H1 (cell line): ENCODE data around the gene RHBDF1. TPM values are rescaled to one million over a fixed set of nuclear protein-coding genes. Genes with fewer than 3 reads are reported as not detected.
A peak's percentile ranks its signal among the peaks of the same experiment; 100 is the strongest.

Experiments used
- CTCF ChIA-PET: fragments of 300-600 bp; sonication (Branson Sonifier 250); formaldehyde crosslinking; loops from one replicate; lab custom pipeline; 2021; ENCODE audit not compliant: partially characterized antibody; lab: Charles Lee
- POLR2A ChIA-PET: fragments of 300-600 bp; sonication (Branson Sonifier 250); formaldehyde crosslinking; loops from one replicate; lab custom pipeline; 2021; ENCODE audit warnings: inconsistent platforms; ENCODE audit not compliant: partially characterized antibody; lab: Charles Lee
- DNase-seq, 2 experiments: peaks; one replicate each; pipeline versions ENCODE4 v3.0.0 to v3.0.0-alpha.2; 2010 to 2022; ENCODE audit warnings: low spot score in 2 of 2, low read depth in 1 of 2, mixed read lengths in 1 of 2
- FAIRE-seq: peaks from 2 replicates; lab custom pipeline; 2011; peaks lifted over from hg19 to GRCh38; lab: Jason Lieb, UNC
- H2AFZ ChIP-seq: 2 replicates; pipeline ENCODE4 v1.8.1; 2012; ENCODE audit warnings: low read length, inconsistent platforms
- H2AK5ac ChIP-seq: 2 replicates; pipeline ENCODE4 v1.6.1; 2013; ENCODE audit warnings: low read depth, low read length
- H2BK120ac ChIP-seq: replicated peaks from 2 replicates; pipeline ENCODE3; 2013; ENCODE audit warnings: low read depth, low read length, inconsistent platforms
- H2BK12ac ChIP-seq: 2 replicates; pipeline ENCODE4 v1.6.1; 2013; ENCODE audit warnings: low read depth, low read length
- H2BK15ac ChIP-seq: 2 replicates; pipeline ENCODE4 v1.6.1; 2013; ENCODE audit warnings: low read length
- H2BK20ac ChIP-seq: 2 replicates; pipeline ENCODE4 v1.6.1; 2013; ENCODE audit warnings: low read length
- H2BK5ac ChIP-seq: 2 replicates; pipeline ENCODE4 v1.6.1; 2013; ENCODE audit warnings: low read depth, low read length
- H3K14ac ChIP-seq: 2 replicates; pipeline ENCODE4 v1.6.1; 2013; ENCODE audit warnings: inconsistent platforms; ENCODE audit not compliant: insufficient read length
- H3K18ac ChIP-seq: 2 replicates; pipeline ENCODE4 v1.6.1; 2013; ENCODE audit warnings: low read length; ENCODE audit errors: extremely low read depth
- H3K23ac ChIP-seq: 2 replicates; pipeline ENCODE4 v1.6.1; 2013; ENCODE audit warnings: inconsistent platforms; ENCODE audit not compliant: insufficient read length
- H3K23me2 ChIP-seq: 2 replicates; pipeline ENCODE4 v1.6.1; 2013; ENCODE audit warnings: low read depth, low read length
- H3K27ac ChIP-seq: 2 replicates; pipeline ENCODE4 v1.6.1; 2011; ENCODE audit warnings: low read depth, low read length, inconsistent platforms
- H3K27me3 ChIP-seq, 4 experiments: replicated peaks in 1 of 4; 1 replicate in 1 of 4; 2 replicates in 3 of 4; pipeline versions ENCODE4 v1.6.1 to v1.8.1; 2011 to 2013; ENCODE audit warnings: low read length in 3 of 4, mild to moderate bottlenecking in 3 of 4, inconsistent platforms in 2 of 4, mixed read lengths in 2 of 4, moderate library complexity in 1 of 4; ENCODE audit not compliant: control insufficient read depth in 3 of 4, insufficient read depth in 3 of 4; ENCODE audit errors: extremely low read depth in 1 of 4
- H3K36me3 ChIP-seq, 4 experiments: 2 replicates each; pipeline versions ENCODE4 v1.6.1 to v1.8.1; 2011 to 2013; ENCODE audit warnings: mild to moderate bottlenecking in 4 of 4, low read length in 3 of 4, moderate library complexity in 2 of 4, control low read depth in 1 of 4, inconsistent platforms in 1 of 4; ENCODE audit not compliant: insufficient read depth in 4 of 4, control insufficient read depth in 2 of 4
- H3K4ac ChIP-seq: replicated peaks from 2 replicates; pipeline ENCODE3; 2013; ENCODE audit warnings: low read length, low read depth, mixed read lengths, inconsistent platforms; ENCODE audit not compliant: insufficient read length
- H3K4me1 ChIP-seq, 4 experiments: replicated peaks in 1 of 4; 1 replicate in 1 of 4; 2 replicates in 3 of 4; pipeline versions ENCODE4 v1.6.1 to v1.8.1; 2011 to 2013; ENCODE audit warnings: low read length in 3 of 4, inconsistent platforms in 2 of 4, mixed read lengths in 1 of 4; ENCODE audit not compliant: insufficient read depth in 4 of 4, control insufficient read depth in 3 of 4
- H3K4me2 ChIP-seq, 2 experiments: 2 replicates each; pipeline versions ENCODE4 v1.6.1 to v1.8.1; 2011 to 2013; ENCODE audit warnings: low read depth in 2 of 2, low read length in 2 of 2, control low read depth in 1 of 2, inconsistent platforms in 1 of 2, mild to moderate bottlenecking in 1 of 2; ENCODE audit not compliant: insufficient read depth in 1 of 2
- H3K4me3 ChIP-seq, 4 experiments: fragments of 200-600, 300-600 bp in 1 of 4; sonication (generic), shearing (Covaris generic), sonication (Bioruptor Twin) in 1 of 4; 2 replicates each; pipeline versions ENCODE4 v1.5.1 to v1.8.1; 2011 to 2016; ENCODE audit warnings: low read length in 4 of 4, low read depth in 3 of 4, control low read depth in 2 of 4, inconsistent platforms in 2 of 4, mild to moderate bottlenecking in 2 of 4, mixed read lengths in 1 of 4, moderate library complexity in 1 of 4; ENCODE audit not compliant: insufficient read depth in 2 of 4; ENCODE audit errors: extremely low read depth in 1 of 4
- H3K56ac ChIP-seq: replicated peaks from 2 replicates; pipeline ENCODE3; 2013; ENCODE audit warnings: low read depth, mild to moderate bottlenecking, mixed read lengths, low read length, inconsistent platforms; ENCODE audit not compliant: insufficient read length
- H3K79me1 ChIP-seq: 2 replicates; pipeline ENCODE4 v1.6.1; 2013; ENCODE audit warnings: low read depth, low read length, control low read depth
- H3K79me2 ChIP-seq, 2 experiments: 2 replicates each; pipeline versions ENCODE4 v1.6.1 to v1.8.1; 2012 to 2013; ENCODE audit warnings: low read length in 2 of 2, mild to moderate bottlenecking in 2 of 2, inconsistent platforms in 1 of 2; ENCODE audit not compliant: insufficient read depth in 2 of 2, control insufficient read depth in 1 of 2
- H3K9ac ChIP-seq, 4 experiments: replicated peaks in 1 of 4; 1 replicate in 1 of 4; 2 replicates in 3 of 4; pipeline versions ENCODE4 v1.6.1 to v1.8.1; 2011 to 2013; ENCODE audit warnings: low read depth in 3 of 4, low read length in 3 of 4, control low read depth in 2 of 4, mild to moderate bottlenecking in 2 of 4, moderate library complexity in 2 of 4, inconsistent platforms in 1 of 4; ENCODE audit errors: extremely low read depth in 1 of 4
- H3K9me3 ChIP-seq, 2 experiments: 2 replicates each; pipeline versions ENCODE4 v1.6.1 to v1.8.1; 2012 to 2013; ENCODE audit warnings: mild to moderate bottlenecking in 2 of 2, moderate library complexity in 2 of 2, control low read depth in 1 of 2, inconsistent platforms in 1 of 2, low read depth in 1 of 2, low read length in 1 of 2, mixed read lengths in 1 of 2; ENCODE audit not compliant: insufficient read depth in 2 of 2
- H4K20me1 ChIP-seq, 2 experiments: replicated peaks in 1 of 2; 2 replicates each; pipeline versions ENCODE3 to v1.8.1; 2011 to 2013; ENCODE audit warnings: inconsistent platforms in 2 of 2, low read length in 2 of 2, mild to moderate bottlenecking in 1 of 2; ENCODE audit not compliant: insufficient read depth in 2 of 2, control insufficient read depth in 1 of 2
- H4K5ac ChIP-seq: 2 replicates; pipeline ENCODE4 v1.6.1; 2013; ENCODE audit warnings: low read length, low read depth, mixed read lengths, inconsistent platforms; ENCODE audit not compliant: insufficient read length
- H4K8ac ChIP-seq: 2 replicates; pipeline ENCODE4 v1.8.0; 2013; ENCODE audit warnings: mild to moderate bottlenecking, moderate library complexity, low read length, inconsistent platforms; ENCODE audit not compliant: insufficient read depth; ENCODE audit errors: extremely low read depth
- H4K91ac ChIP-seq: replicated peaks from 2 replicates; pipeline ENCODE3; 2013; ENCODE audit warnings: low read length, mixed read lengths, inconsistent platforms; ENCODE audit not compliant: insufficient read length
- NANOG ChIP-seq: IDR thresholded peaks from 2 replicates; pipeline ENCODE4 v1.6.1; 2011; ENCODE audit warnings: low read length, low read depth, mild to moderate bottlenecking, inconsistent platforms; ENCODE audit not compliant: insufficient read depth, poor library complexity, severe bottlenecking
- POU5F1 ChIP-seq: IDR thresholded peaks from 2 replicates; pipeline ENCODE4 v1.6.1; 2011; ENCODE audit warnings: low read depth, mild to moderate bottlenecking, low read length, moderate library complexity
- RAD21 ChIP-seq, 2 experiments: IDR thresholded peaks in 1 of 2; conservative IDR thresholded peaks in 1 of 2; 2 replicates each; pipeline ENCODE4 v1.6.1; 2011; ENCODE audit warnings: low read depth in 2 of 2, low read length in 2 of 2, improper control_type of control experiment in 1 of 2, inconsistent platforms in 1 of 2, mild to moderate bottlenecking in 1 of 2, moderate library complexity in 1 of 2
- RBBP5 ChIP-seq: IDR thresholded peaks from 2 replicates; pipeline ENCODE4 v1.7.1; 2012; ENCODE audit warnings: low read depth, mild to moderate bottlenecking, inconsistent platforms, low read length, moderate library complexity, borderline replicate concordance
- SP2 ChIP-seq: IDR thresholded peaks from 2 replicates; pipeline ENCODE4 v1.6.1; 2012; ENCODE audit warnings: mild to moderate bottlenecking, low read length, inconsistent platforms
- TAF1 ChIP-seq: IDR thresholded peaks from 2 replicates; pipeline ENCODE4 v1.6.1; 2011; ENCODE audit warnings: mild to moderate bottlenecking, low read depth, low read length
- WGBS, 2 experiments: shearing (Covaris generic) in 1 of 2; methylation state at CpG; one replicate each; pipeline versions ENCODE4 v1.1.6 to v1.1.7; 2013 to 2015; ENCODE audit warnings: low lambda C conversion rate in 2 of 2, mixed read lengths in 2 of 2, inconsistent platforms in 1 of 2, low coverage in 1 of 2, missing lambda C conversion rate in 1 of 2; ENCODE audit not compliant: insufficient replicate concordance in 2 of 2, insufficient coverage in 1 of 2, insufficient read length in 1 of 2; ENCODE audit errors: extremely low coverage in 1 of 2, missing lambda C conversion rate in 1 of 2; 5-methylcytosine and 5-hydroxymethylcytosine counted together
- long read RNA-seq, 2 experiments: library from RNA in 1 of 2; library from capped mRNA in 1 of 2; stranded (forward); transcript quantifications; one replicate each; pipeline ENCODE4 v2.0.0, GENCODE V29; 2021; ENCODE audit warnings: inconsistent platforms in 1 of 2
- polyA minus RNA-seq, 3 experiments: library from RNA; depleted of rRNA, polyadenylated mRNA; stranded (reverse); fragments of >200 nt; gene quantifications; 1 replicate in 2 of 3; 2 replicates in 1 of 3; pipeline ENCODE4 v1.2.3, GENCODE V29; 2011
- polyA plus RNA-seq, 7 experiments: library from polyadenylated mRNA; depleted of rRNA in 3 of 7; stranded (reverse) in 5 of 7; unstranded in 2 of 7; fragments of >200 nt in 5 of 7; fragments of 200-250 nt in 2 of 7; gene quantifications; 1 replicate in 5 of 7; 2 replicates in 1 of 7; 4 replicates in 1 of 7; pipeline versions ENCODE4 v1.2.1 to v1.2.3, GENCODE V29; 2011 to 2013; ENCODE audit warnings: missing spikeins in 2 of 7, mixed read lengths in 2 of 7
- total RNA-seq: library from RNA; stranded (reverse); fragmentation: NEBNext Ultra II Directional; extraction: Animal tissue kit (Norgen Biotek cat#: 25700); gene quantifications from 2 replicates; pipeline ENCODE4 v1.2.1, GENCODE V29; 2021

Gene RHBDF1
- total RNA-seq (32.5 and 37.4 TPM in 2 replicates), polyA plus RNA-seq (2011; rRNA removed) (51.6 and 76.9 TPM in 2 replicates), polyA minus RNA-seq (2011; rRNA and poly(A)+ RNA removed) (21.8 and 30.8 TPM in 2 replicates)
- polyA plus RNA-seq (2011; cell fraction: cytosol; rRNA removed), result 45.9 TPM
- 462 TPM for polyA plus RNA-seq (2011; cell fraction: nucleus; rRNA removed)
- 29.1 to 43.2 TPM (median 40.3 TPM) in 4 replicates for polyA plus RNA-seq (2012, experiment 1 of 2)
- 31.7 TPM for polyA plus RNA-seq (2012, experiment 2 of 2)
- 41.3 TPM for polyA plus RNA-seq (2013, experiment 1 of 2)
- 37.4 TPM for polyA plus RNA-seq (2013, experiment 2 of 2)
- polyA minus RNA-seq (2011; cell fraction: cytosol; rRNA and poly(A)+ RNA removed), result 18.2 TPM
- 49.7 TPM for polyA minus RNA-seq (2011; cell fraction: nucleus; rRNA and poly(A)+ RNA removed)
- long read RNA-seq, experiment 1, partial matches to known transcripts, result 4 of 19 reads
- long read RNA-seq, experiment 1, other reads (novel, unspliced or antisense), result 15 of 19 reads
- long read RNA-seq, experiment 2, partial matches to known transcripts, result 1 of 1 reads
- long read RNA-seq, experiment 2, other reads (novel, unspliced or antisense), result 0 of 1 reads

- Histone ChIP-seq H2AK5ac (peak within 1 kb of the TSS; percentile 97), H3K36me3 (no peaks in the 10 kb centered on the region), H2BK12ac (peak within 1 kb of the TSS; percentile 100), H3K4me1 (peaks cover 9 to 67% (median 44%) of the 10 kb centered on the region in 4 experiments), H3K23me2 (peaks cover 17% of the 10 kb centered on the region; the same call in 1 of the 2 replicates), H2BK15ac (peak within 1 kb of the TSS; percentile 93), H4K91ac (peak within 1 kb of the TSS; percentile 100), H3K79me1 (peaks cover 3% of the 10 kb centered on the region; the same call in 1 of the 2 replicates), H4K8ac (peak within 1 kb of the TSS; percentile 93), H3K18ac (peak within 1 kb of the TSS; percentile 98), H4K5ac (peak within 1 kb of the TSS; percentile 27), H3K56ac (peak within 1 kb of the TSS; percentile 74), H3K27me3 (peaks cover 0 to 2% (median 0%) of the 10 kb centered on the region in 4 experiments; a peak in 2 of 7 replicates), H3K79me2 (peaks cover 0 to 11% of the 10 kb centered on the region in 2 experiments; a peak in 1 of 4 replicates), H4K20me1 (peaks cover 0 to 4% of the 10 kb centered on the region in 2 experiments), H3K4ac (peak within 1 kb of the TSS; percentile 99), H2AFZ (no peak within 1 kb of the TSS; the same call in 1 of the 2 replicates), H3K23ac (peak within 1 kb of the TSS; percentile 59), H2BK5ac (peak within 1 kb of the TSS; percentile 86; the same call in 1 of the 2 replicates), H3K14ac (no peak within 1 kb of the TSS), H2BK120ac (peak within 1 kb of the TSS; percentile 99), H3K4me2 (peak within 1 kb of the TSS; percentile 89 to 95), H3K9ac (peak within 1 kb of the TSS; percentile 36 to 72 (median 61)), H3K27ac (no peak within 1 kb of the TSS), H3K9me3 (no peaks in the 10 kb centered on the region), H3K4me3 (peak within 1 kb of the TSS; percentile 49 to 75 (median 65)), H2BK20ac (peak within 1 kb of the TSS; percentile 52)
- POLR2A ChIA-PET, result interaction anchor here (0.6 to 16.6 kb wide), 8 partner anchors 11 to 155 kb away, joined by 3 to 153 read pairs (median 4); partner anchors contain the start of genes POLR3K and SNRNP25
- CTCF ChIA-PET, result interaction anchor here (0.9 to 21.2 kb wide), 6 partner anchors 10 to 528 kb away, joined by 3 to 856 read pairs (median 5); partner anchors contain the start of genes LUC7L and MPG
- peak in 1 of 2 experiments; percentile 76 for DNase-seq
- FAIRE-seq, result no peak
- WGBS, 2 experiments, result 28 to 100% methylated on average over 2 to 43 of the region's 62 CpGs
- TF ChIP-seq NANOG, result no peak
- TF ChIP-seq POU5F1, result no peak
- TF ChIP-seq SP2, result no peak
- 0 out of 2 replicates have a peak, but pooled peaks have one; percentile 41 for TF ChIP-seq RBBP5
- TF ChIP-seq RAD21 (IDR thresholded peaks at IDR 0.05 in 1 of 2, conservative IDR thresholded peaks at IDR 0.05 in 1 of 2; ENCODE audit: low read depth in 2 of 2, low read length in 2 of 2), result no peak
- TF ChIP-seq TAF1, result 0 out of 2 replicates have a peak, but pooled peaks have one; percentile 25
These were observed at the start of gene RHBDF1 for GRCh38 chr16:72561-73548. Gene RHBDF1, minus strand, starts transcription at chr16:72631. Its CDS starts 7,616 bp downstream, at chr16:65015.
